ENCODE data around the gene ANKRD9. TPM values are rescaled to one million over a fixed set of nuclear protein-coding genes. Genes with fewer than 3 reads are reported as not detected.
"Not testable (repeated sequence)": the region's sequence is repeated elsewhere in the genome, so short reads cannot be mapped to it uniquely, and the experiment has no call there.

ANKRD9 gene, protein sequence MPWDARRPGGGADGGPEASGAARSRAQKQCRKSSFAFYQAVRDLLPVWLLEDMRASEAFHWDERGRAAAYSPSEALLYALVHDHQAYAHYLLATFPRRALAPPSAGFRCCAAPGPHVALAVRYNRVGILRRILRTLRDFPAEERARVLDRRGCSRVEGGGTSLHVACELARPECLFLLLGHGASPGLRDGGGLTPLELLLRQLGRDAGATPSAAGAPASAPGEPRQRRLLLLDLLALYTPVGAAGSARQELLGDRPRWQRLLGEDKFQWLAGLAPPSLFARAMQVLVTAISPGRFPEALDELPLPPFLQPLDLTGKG
- 1 to 10 TPM; 6.0 to 7.6 (median 6.4) TPM for polyA plus RNA-seq (ENCODE audit: insufficient read length in 4 of 4)

DNA sequence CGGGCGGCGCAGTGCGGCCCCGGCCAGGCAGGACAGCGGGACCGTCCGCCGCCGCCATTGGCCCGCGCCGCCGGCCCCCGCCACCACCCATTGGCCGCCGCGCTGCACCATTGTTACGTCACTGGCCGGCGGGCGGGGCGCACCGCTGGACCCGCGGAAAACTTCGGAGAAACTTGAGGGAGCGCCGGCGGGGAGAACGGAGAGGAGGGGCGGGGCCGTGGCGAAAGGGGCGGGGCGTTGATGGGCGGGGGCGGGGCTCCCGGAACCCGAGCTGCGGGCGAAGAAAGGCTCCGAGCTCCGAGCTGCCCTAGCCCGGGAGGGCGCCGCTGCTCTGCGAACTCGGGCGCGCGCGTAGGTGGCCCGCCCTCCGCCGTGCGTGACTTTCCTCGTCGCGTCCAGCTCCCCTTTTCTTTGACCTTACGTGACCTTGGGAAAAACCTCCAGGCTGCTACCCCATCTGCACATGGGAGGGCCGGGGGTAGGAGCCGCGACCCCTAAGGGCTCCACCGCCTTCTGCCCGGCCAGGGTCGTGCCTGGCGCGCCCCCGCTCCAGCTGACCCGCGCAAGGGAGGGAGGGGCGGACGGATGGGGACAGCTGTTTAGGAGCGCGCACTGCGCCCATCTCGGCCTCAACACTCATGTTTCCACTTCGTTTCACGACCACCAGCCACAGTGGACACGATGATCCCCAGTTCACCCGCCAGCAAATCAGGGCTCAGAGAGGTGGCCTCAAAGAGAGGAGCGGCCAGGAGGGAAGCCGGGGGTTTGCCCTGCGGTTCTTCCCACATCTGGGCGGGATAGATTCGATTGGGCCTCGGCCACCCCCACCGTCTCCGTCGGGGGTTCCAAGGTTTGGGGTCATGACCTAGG, at the start of gene ANKRD9:
ANKRD9 (minus strand) TSS at position 31 of the 870 bp plus-strand sequence. CDS start 1,887 bp downstream, outside the sequence.
- peak in 3 of 4 donors; percentile 78 to 86 (median 81) for DNase-seq (ENCODE audit: low read depth in 4 of 4, low spot score in 2 of 4)

DNA sequence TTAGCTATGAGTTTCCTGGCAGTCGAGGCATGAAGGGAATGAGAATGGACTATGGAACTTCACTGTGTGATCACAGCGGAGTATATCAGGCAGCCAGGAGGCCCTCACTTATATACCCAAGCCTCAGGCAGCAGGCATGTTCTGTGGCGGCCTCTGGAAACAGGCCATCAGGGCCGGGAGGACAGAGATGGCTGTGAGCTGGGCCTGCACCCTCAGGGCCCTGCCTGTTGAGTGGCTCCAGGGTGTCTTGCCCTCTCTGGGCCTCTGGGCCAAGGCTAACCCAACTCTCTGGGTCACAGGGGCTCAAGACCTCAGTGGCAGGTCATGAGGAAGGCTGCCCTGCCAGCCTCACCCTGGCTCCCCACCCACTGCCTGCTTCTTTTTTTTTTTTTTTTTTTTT, 49.0 kb upstream of the ANKRD9 start:
- DNase-seq (ENCODE audit: low read depth in 4 of 4, low spot score in 2 of 4): no peak

DNA sequence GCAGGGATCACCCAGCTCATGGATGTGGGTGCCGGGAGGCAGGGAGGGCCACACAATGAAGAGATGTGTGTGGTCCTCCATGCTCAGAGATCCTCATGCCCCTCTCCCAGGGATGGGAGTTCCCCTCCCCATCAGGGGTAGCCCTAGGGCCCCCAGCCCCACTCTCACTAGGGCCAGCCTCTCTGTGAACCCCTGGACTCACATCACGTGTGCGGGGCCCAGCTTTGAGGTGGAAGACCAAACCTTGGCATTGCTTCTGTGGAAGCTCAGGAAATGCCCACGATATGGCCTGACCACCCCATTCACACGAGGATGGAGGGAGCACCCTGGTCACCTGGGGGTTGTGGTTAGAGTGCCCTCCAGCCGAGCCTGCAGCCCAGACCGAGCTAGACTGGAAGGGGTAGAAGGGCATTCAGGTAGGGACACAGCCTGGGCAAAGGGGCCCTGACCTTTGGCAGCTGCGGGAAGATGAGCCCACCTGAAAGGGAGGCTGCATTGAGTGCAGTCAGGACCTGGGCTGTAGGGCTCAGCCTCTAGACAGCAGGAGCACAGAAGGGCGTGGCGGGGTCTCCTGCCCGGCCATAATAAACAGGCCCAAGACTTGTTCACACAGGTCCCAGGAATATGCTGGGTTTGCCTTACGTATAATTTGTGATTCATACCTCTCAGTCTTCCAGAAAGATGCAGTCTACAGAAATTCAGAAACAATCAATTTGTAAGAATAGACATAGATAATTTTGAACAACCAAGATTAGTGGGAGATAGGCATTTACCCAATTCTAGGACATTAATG, 48.1 kb upstream of the ANKRD9 start:
- no peak for DNase-seq (ENCODE audit: low read depth in 4 of 4, low spot score in 2 of 4)

DNA sequence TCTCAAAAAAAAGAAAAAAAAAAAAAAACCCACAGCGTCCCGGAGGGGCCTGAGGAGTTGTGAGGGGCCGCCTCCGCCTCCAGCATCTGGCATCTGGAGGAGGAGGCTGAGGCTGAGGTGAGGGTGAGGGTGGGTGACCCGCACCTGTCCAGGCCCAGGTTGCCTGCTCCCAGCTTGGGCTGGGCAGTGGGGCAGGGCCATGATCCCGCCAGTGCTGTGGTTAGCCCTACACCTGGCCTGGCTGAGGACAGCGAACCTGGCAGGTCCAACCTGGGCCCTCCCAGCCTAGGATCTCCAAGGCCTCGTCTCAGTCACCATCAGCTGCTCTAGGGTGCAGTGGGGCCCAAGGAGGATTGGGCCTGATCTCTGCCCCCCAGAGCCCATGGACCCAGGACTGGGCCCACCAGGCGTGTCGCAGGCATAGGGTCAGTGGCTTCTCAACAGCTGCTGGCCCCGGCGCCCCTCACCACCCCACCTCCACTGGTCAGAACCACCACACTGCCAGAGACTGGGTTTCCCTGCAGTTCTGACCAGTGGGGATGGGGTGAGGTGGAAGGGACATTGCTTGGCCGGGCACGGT, 46.6 kb upstream of the ANKRD9 start:
- no peak for DNase-seq (ENCODE audit: low read depth in 4 of 4, low spot score in 2 of 4)

DNA sequence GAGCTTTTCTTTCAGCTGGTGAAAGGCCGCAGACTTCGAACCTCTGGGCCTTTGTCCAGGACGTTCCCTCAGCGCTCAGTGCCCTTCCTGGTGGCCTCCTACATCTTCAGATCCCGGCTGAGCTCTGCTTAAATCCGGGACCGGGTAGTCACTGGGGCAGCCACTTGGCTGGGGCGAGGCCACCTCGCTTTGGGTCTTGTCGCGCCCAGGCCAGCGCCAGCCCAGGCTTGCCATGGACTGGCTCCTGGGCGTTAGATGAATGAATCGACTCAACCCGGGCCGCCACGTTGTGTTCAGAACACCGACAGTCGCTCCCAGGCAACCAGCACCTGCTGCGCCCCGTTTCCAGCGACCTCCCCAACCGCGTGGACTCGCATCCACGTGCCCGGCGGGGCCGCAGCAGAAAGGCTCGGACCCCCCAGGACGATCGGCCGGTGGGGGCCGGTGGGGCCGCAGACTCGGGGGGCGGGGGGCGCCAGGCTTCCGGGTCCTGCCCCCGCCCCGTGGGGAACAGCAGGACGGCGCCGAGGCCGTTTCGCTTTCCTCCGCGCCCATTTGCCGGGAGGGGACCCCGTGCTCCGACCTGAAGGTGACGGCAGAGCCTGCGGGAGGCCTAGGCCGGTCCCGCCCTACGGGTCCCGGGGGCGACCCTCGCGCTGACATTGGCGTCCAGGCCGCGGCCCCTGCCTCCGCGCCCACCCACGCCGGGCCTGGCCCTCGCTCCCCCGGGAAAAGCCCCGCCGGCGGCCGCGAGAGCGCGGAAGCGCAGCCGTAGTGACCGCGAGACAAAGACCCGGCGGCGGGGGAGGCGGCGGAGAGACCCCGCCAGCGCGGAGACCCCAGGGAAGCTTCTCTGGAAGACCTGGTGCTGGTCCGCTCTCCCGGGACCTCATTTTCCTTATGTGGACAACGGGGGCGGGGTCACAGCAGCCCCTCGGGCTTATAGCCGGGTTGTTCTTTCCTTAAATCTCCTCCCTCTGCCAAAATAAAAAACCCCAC, 45.5 kb upstream of the ANKRD9 start:
- DNase-seq (ENCODE audit: low read depth in 4 of 4, low spot score in 2 of 4): no peak

DNA sequence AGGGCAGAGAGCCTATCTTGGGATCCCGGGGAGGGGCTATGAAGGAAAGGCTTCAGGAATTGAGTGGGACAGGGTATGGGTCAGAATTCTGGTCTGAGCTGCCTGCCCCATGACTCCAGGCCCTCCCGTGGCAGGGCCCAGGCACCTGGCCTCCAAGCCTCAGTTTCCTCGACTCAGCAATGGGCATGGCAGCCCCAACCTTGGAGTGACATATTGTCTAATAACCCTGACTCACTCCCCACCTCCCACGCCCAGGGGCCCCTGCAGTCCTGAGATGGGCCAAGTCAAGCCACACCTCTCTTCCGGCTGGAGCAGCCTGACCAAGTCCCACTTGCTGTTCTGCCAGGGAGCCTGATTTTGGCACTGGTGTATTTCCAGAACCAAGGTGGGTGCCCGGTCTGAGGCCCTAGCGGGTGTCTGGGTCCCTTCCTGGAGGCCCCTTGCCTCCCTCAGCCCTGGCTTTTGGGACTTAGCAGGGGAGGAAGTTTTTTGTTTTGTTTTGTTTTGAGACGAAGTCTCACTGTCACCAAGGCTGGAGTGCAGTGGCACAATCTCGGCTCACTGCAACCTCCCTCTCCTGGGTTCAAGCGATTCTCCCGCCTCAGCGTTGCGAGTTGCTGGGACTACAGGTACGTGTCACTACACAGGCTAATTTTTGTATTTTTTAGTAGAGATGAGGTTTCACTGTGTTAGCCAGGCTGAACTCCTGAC, 42.6 kb upstream of the ANKRD9 start:
- DNase-seq (ENCODE audit: low read depth in 4 of 4, low spot score in 2 of 4): no peak

DNA sequence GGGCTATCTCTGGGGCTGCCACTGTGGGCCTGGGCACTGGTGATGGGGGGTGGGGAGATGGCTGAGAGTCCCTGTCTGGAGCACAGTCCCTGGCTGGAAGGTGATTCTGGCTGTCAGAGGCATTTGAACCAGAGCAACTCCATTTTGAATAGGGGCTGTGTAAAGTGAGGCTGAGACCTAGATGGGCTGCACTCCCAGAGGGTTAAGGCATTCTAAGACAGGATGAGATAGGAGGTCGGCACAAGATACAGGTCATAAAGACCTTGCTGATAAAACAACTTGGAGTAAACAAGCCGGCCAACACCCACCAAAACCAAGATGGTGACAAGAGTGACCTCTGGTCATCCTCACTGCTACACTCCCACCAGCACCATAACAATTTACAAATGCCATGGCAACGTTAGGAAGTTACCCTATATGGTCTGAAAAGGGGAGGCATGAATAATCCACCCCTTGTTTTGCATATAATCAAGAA, 41.4 kb upstream of the ANKRD9 start:
- DNase-seq (ENCODE audit: low read depth in 4 of 4, low spot score in 2 of 4): not testable (repeated sequence)

DNA sequence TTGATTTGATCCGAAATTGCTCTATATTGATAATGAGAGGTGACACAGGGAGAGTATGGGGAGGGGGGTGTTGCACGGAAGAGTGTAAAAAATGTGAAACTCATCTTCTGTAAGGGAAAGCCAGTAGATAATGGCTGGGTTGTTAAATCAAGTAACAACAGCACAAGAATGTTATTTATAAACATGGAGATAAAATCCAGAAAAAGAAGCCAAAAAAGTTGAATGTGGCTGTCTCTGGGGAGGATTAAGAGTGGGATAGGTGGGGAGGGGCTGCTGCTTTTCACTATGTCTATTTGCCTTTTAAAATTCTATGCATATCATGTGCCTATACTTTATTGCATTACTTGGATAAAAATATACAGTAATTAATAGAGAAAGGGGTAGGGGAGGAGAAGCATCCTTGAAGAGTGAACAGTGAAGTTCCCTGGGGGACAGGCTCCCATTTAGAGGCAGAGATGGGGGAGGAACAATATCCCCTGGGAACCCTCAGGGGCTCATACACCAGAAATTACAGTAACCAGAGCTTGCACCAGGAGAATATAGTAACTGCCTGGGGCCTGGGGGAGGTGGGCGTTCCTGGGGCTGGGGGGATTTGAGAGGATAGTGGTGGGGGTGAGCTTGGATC, 39.2 kb upstream of the ANKRD9 start:
- DNase-seq (ENCODE audit: low read depth in 4 of 4, low spot score in 2 of 4): no peak

DNA sequence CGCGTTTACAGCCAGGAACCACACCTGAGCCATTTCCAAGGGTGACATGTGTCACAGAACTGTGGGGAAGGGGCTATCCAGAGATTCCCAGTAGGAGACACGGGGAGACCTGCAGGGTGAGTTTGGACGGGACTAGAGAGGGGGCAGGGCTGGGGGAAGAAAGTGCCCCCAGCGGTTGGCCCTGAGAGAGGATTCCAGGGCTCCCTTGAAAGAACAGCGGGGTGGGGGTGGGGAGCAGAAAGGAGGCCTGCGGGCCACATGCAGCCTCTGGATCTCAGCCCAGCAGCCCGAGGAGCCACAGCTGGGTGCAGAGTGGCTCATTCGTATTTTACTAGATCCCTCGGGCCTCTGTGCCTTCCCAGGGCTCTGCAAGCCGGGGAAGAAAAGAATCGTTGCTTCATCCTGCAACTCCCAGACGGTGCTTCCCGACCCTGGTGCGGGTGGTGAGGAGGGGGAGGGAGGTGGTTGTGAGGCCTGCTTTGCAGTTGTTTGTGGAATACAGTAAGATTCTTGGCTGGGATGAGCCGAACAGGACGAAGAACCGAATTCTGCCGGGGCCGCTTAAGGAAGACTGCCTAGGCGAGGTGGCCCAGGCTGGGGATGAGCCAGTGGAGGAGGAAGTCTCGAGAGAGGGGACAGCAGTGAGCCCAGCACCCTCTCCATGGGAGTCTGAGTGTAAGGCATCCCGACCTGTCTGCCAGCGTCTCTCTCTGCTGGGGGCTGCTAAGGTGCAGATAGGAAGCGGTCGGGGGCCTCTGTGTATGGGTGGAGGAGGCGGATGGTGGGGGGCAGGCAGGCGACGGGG, 36.1 kb upstream of the ANKRD9 start:
- DNase-seq (ENCODE audit: low read depth in 4 of 4, low spot score in 2 of 4): no peak

DNA sequence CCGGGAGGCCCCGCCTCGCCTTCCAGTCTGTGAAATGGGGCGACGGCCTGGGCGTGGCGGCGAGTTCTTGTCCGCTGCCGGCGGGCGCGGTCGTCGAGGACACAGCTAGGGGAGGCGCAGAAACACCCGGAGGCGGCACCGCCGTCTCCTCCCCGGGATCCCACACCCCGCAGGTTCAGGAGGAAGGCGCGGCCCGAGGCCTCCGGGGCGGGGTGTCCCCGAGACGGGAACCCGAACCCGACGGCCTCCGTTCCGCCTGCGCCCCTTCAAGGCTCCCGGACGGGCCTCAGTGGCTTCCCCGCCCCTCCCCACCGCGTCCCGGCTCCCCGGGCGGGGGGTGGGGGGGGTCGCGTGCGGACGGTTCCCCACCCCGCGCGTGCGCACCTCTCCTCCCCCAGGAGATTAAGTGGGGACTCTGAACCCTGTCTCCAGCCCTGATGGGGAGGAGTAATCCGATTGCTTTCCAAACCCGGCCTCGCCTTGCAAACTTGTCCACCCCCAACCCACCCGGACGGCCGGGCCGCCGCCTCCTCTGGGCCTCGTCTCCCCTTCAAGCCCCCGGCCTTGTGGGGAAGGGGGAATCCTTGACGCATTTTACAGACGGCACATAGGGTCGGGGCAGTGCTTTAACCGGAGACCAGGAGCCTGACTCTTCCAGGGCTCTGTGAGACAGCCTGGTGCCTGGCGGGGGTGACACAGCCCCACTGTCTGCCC, 35.3 kb upstream of the ANKRD9 start:
- no peak for DNase-seq (ENCODE audit: low read depth in 4 of 4, low spot score in 2 of 4)

DNA sequence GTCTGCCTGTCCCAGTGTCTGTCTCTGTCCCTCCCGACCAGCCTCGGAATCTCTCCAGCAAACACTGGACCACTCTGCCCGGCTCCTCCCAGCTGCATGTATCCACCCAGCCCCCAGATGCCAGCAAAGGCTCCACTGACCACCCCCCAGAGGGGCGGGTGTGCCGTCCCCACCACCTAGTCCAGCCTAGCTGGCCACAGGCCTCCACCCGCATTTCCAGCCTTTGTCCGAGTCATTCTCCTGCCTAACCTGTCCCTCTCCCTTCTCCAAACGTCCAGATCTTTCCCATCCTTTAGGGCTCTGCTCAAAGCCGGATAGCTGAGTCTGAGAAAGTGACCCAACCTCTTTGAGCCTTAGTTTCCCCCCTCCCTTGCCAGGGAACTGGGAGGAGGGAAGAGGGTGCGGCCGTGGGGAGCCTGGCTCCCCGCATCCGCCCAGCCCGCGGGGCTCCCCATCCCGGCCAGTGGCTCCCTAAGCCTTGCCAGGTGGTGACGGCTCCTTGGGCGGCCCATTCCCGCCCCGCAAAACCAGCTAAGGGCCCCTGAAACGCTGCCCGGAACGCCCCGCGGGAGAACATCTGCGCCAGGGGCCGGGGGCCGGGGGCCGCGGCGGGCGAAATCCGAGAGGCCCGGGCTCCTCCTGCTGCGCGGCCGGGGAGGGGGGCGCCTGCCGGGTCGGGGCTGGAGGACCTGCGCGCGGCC, 34.6 kb upstream of the ANKRD9 start:
- DNase-seq (ENCODE audit: low read depth in 4 of 4, low spot score in 2 of 4): no peak

DNA sequence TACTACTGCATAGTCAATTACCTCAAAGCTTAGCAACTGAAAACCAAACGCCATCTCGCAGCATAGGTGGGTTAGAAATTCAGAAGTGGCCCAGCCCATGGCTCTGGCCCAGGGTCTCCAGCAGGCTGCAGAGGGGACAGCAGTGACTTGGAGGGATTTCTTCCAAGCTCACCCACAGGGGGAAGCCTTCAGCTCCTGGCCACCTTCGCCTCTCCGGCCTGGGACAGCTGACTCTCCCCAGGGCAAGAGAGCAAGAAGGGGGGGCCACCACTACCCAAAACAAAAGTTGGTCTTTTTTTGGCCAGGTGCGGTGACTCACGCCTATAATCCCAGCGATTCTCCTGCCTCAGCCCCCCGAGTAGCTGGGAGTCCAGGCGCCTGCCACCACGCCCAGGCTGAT, 32.2 kb upstream of the ANKRD9 start:
- DNase-seq (ENCODE audit: low read depth in 4 of 4, low spot score in 2 of 4): no peak

DNA sequence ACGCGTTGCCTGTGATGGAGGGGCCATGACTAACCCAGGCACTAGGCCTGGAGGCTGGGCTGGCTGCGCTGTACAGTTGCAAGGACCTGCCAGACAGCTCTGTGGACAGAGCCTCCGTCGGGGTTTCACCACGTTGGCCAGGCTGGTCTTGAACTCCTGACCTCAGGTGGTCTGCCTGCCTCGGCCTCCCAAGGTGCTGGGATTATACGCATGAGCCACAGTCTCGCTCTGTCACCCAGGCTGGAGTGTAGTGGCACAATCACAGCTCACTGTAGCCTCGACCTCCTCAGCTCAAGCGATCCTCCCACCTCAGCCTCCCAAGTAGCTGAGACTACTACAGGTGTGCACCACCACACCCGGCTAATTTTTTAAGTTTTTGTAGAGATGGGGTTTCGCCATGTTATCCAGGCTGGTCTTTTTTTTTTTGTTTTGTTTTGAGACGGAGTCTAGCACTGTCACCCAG, 31.5 kb upstream of the ANKRD9 start:
- DNase-seq (ENCODE audit: low read depth in 4 of 4, low spot score in 2 of 4): not testable (repeated sequence)

DNA sequence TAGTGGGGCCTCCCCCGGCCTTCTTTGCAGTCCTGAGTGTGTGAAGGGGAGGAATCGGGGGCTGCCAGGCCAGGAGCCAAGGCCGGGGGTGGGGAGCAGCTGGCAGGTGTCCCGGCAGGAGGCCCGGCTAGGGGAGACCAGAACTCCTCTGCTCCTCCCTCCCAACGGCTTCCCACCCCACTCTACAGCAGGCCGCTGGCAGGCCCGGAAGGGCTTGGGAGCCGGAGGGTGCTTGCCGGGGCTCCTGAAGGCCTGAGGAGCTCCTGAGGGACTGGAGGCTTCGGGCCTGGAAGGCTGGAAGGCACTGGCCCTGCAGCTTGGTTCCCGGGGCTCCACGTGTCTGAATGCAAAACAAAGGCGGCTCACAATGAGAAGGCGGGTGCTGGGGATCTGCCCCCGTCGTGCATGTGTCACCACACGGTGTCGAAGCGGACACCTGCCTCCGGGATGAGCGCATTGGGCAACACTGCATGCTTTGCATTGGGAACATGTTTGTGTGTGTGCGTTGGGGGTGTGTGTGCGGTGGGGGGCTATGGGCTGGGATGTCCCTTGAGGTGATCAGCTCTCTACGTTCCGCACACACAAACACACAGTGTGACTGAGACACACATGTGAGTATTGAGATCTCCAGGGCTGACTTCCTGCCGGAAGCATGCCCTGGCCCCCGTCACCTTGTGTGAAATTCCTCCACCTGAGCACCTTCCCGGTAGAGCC, 30.9 kb upstream of the ANKRD9 start:
- DNase-seq (ENCODE audit: low read depth in 4 of 4, low spot score in 2 of 4): peak in 1 of 4 donors; percentile 52
